Psoas muscle (tissue), 8 donors: ENCODE measurements around the gene CD247. TPM values are rescaled to one million over a fixed set of nuclear protein-coding genes. Genes with fewer than 3 reads are reported as not detected.

Experiments used
- ATAC-seq, 4 donors: fragments of 200-7000 bp; cut with Tn5 transposase; one replicate each; pipeline ENCODE4 v1.9.1; 2020; ENCODE audit warnings: moderate library complexity in 3 of 4, mild to moderate bottlenecking in 2 of 4
- DNase-seq, 2 donors: peaks; one replicate each; pipeline ENCODE4 v3.0.0-alpha.2; 2020
- H3K27ac ChIP-seq: fragments of 200-600 bp; one replicate; pipeline ENCODE4 v1.8.0; 2022
- H3K27me3 ChIP-seq, 3 donors: fragments of 200-600 bp in 1 of 3; one replicate each; pipeline versions ENCODE4 v1.6.1 to v1.8.0; 2013 to 2022; ENCODE audit warnings: low read length in 2 of 3, mild to moderate bottlenecking in 2 of 3, moderate library complexity in 1 of 3; ENCODE audit not compliant: insufficient read depth in 3 of 3
- H3K36me3 ChIP-seq, 2 donors: fragments of 200-600 bp in 1 of 2; one replicate each; pipeline versions ENCODE4 v1.6.1 to v1.8.0; 2013 to 2022; ENCODE audit warnings: low read depth in 1 of 2, mild to moderate bottlenecking in 1 of 2, moderate library complexity in 1 of 2; ENCODE audit not compliant: insufficient read depth in 1 of 2
- H3K4me1 ChIP-seq: fragments of 200-600 bp; one replicate; pipeline ENCODE4 v1.8.0; 2022
- H3K4me3 ChIP-seq: fragments of 200-600 bp; one replicate; pipeline ENCODE4 v1.8.0; 2022; ENCODE audit warnings: mild to moderate bottlenecking
- H3K9me3 ChIP-seq: fragments of 200-600 bp; one replicate; pipeline ENCODE4 v1.8.0; 2022
- CTCF ChIP-seq: fragments of 200-600 bp; IDR thresholded peaks from one replicate; pipeline ENCODE4 v1.8.0; 2022; ENCODE audit warnings: antibody characterized with exemption
- WGBS, 3 donors: extraction: QIAGEN DNeasy Blood & Tissue Kit; methylation state at CpG; one replicate each; pipeline versions ENCODE4 v1.1.6 to v1.1.7; 2013; 5-methylcytosine and 5-hydroxymethylcytosine counted together
- intact Hi-C, 2 donors: fragments of 100-400 bp; cut with DNase I; formaldehyde crosslinking; loops; one replicate each; pipeline versions ENCODE4 v1.11.0 to v1.14.2; 2022
- polyA plus RNA-seq, 3 donors: library from polyadenylated mRNA; stranded (reverse); fragments of 200-250 nt; gene quantifications; one replicate each; pipeline ENCODE4 v1.2.3, GENCODE V29; 2013
- total RNA-seq, 4 donors: library from RNA; stranded (reverse); fragmentation: NEBNext Ultra II Directional in 2 of 4; extraction: Animal tissue kit (Norgen Biotek cat#: 25700) in 2 of 4; gene quantifications; one replicate each; pipeline versions ENCODE4 v1.2.1 to v1.2.4, GENCODE V29; 2021 to 2023
- donor health status: healthy with polysubstance abuse.
- donor health status: DM: no; HTN: no; CAD: no; lungs with moderate emphysema.
- donor health status: Bipolar disorder and iron deficiency.
- donor health status: healthy.
- donor health status: DM: yes; HTN: yes; CAD: no.
- donor health status: DM: no; HTN: no; CAD: no.
- donor health status: DM: no; HTN: no; CAD: no.
- donor health status: DM: yes; HTN: yes; CAD: no.

CD247 gene
- total and polyA plus RNA-seq, 7 donors, result 0.18 to 1.9 (median 0.65) TPM

GRCh38 chr1:167454894-167455785 is 63.2 kb downstream of the CD247 start:
- Histone ChIP-seq H3K27me3 (no peaks in the 10 kb centered on the region), H3K9me3 (no peaks in the 10 kb centered on the region), H3K27ac (peak overlapping the region; percentile 90), H3K36me3 (no peaks in the 10 kb centered on the region), H3K4me3 (peak overlapping the region; percentile 81), H3K4me1 (peaks cover 5% of the 10 kb centered on the region)
- no peak for TF ChIP-seq CTCF
- intact Hi-C loops, result loop anchor here in 1 of 2 donors (5.0 kb wide), 1 partner anchor 77 kb away; no protein-coding TSS in a partner anchor
- DNase-seq (peak; percentile 73 to 83), ATAC-seq (peak; percentile 84 to 88 (median 86))
- 0 to 1% (median 0%) methylated on average over 70 to 85 of the region's 85 CpGs for WGBS, 3 donors

- no peak for TF ChIP-seq CTCF
- Histone ChIP-seq H3K27ac (peak overlapping the region; percentile 90), H3K27me3 (no peaks in the 10 kb centered on the region), H3K4me1 (peaks cover 5% of the 10 kb centered on the region), H3K9me3 (no peaks in the 10 kb centered on the region), H3K4me3 (peak overlapping the region; percentile 81), H3K36me3 (no peaks in the 10 kb centered on the region)
- ATAC-seq (no peak), DNase-seq (no peak)
- intact Hi-C loops, result no loop called here
- WGBS, 3 donors, result 28 to 44% (median 34%) methylated on average over 12 to 19 of the region's 19 CpGs
Observed at GRCh38 chr1:167454304-167454893, 63.9 kb downstream of the CD247 start.

- peaks cover 5% of the 10 kb centered on the region for H3K4me1 ChIP-seq
- H3K27ac ChIP-seq, result no peak overlapping the region
- no peak for TF ChIP-seq CTCF
- no peaks in the 10 kb centered on the region for H3K36me3 ChIP-seq
- no peaks in the 10 kb centered on the region for H3K9me3 ChIP-seq
- no peak overlapping the region for H3K4me3 ChIP-seq
- WGBS, 3 donors, result 32 to 52% (median 38%) methylated on average over 6 of the region's 6 CpGs
- ATAC-seq (no peak), DNase-seq (no peak)
- intact Hi-C loops, result no loop called here
- H3K27me3 ChIP-seq, result no peaks in the 10 kb centered on the region
Observed at GRCh38 chr1:167453123-167453522, 65.2 kb downstream of the CD247 start.

- H3K4me3 ChIP-seq, result no peak overlapping the region
- no peak for TF ChIP-seq CTCF
- H3K27me3 ChIP-seq, result no peaks in the 10 kb centered on the region
- WGBS, 3 donors, result 83 to 92% (median 90%) methylated on average over 8 of the region's 8 CpGs
- intact Hi-C loops, result no loop called here
- H3K4me1 ChIP-seq, result peaks cover 5% of the 10 kb centered on the region
- H3K9me3 ChIP-seq, result no peaks in the 10 kb centered on the region
- no peak overlapping the region for H3K27ac ChIP-seq
- no peak for DNase-seq
- no peak for ATAC-seq
- H3K36me3 ChIP-seq, result no peaks in the 10 kb centered on the region
Observed at GRCh38 chr1:167452483-167452882, 65.8 kb downstream of the CD247 start.
